Activated T-cell treated with anti-CD3 and anti-CD28 coated beads for 4 hours (primary cell): ENCODE data around the gene MIPEP.
"Not testable (repeated sequence)": the region's sequence is repeated elsewhere in the genome, so short reads cannot be mapped to it uniquely, and the experiment has no call there.

Experiments used
- DNase-seq: peaks from one replicate; pipeline ENCODE4 v3.0.0-alpha.2; 2020

Gene MIPEP

DNA sequence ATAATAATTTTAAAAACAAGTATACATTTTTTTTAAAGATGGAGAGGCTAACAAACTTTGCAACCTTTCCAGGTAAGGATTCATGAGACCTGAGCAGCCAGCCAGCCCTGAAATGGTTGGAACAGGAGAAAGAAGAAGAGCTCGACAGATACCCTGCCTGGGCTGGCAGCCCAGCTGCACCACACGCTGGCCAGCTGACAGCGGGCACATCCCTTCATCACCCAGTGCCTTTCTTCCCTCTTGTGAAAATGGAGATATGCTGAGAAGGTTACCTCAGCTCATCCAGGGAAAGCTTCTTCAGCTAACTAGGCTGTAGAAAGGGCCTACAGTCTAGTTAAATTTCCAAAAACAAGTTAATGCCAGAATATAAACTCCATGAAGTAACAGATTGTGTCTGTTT, 4.8 kb downstream of the MIPEP start:
- DNase-seq: not testable (repeated sequence)

DNA sequence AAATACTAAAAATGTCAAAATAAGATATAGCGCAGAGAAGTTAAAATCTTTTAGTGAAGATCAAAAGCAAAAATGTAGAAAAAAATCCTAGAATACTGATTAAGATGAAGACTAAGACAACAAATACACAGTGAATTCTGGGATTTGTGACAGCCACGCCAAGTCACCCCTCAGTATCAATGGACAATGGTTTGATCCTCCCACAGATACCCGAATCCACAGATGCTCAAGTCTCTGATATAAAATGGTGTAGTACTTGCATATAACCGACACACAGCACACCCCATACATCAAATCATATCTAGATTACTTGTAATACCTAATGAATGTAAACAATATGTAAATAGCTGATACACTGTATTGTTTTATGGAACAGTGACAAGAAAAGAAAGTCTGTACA, 5.9 kb downstream of the MIPEP start:
- DNase-seq: no peak

DNA sequence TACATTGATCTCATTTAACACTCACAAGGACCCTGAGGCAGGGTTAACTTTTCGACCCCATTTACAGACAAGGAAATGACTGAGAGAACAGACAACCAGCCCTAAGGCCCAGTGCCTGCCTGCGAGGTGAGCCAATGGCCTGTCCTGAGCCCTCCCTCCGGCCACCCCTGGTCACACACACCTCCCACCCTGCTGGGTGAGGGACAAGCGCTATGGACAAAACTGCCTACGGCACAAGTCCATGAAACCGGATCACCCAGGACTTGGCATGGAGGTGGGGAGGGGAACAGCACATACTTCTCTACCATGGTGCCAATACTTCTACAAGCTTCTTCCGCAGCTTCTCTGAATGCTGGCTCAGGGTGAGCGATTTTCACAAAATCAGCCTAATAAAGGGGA, 7.8 kb downstream of the MIPEP start:
- DNase-seq: not testable (repeated sequence)

GRCh38 chr13:23880493-23881401, 8.5 kb downstream of the MIPEP start:
- DNase-seq: not testable (repeated sequence)

GRCh38 chr13:23877286-23877685, 11.9 kb downstream of the MIPEP start:
- DNase-seq: no peak

- no peak for DNase-seq
Measured at GRCh38 chr13:23876265-23876664, 12.9 kb downstream of the MIPEP start.

DNA sequence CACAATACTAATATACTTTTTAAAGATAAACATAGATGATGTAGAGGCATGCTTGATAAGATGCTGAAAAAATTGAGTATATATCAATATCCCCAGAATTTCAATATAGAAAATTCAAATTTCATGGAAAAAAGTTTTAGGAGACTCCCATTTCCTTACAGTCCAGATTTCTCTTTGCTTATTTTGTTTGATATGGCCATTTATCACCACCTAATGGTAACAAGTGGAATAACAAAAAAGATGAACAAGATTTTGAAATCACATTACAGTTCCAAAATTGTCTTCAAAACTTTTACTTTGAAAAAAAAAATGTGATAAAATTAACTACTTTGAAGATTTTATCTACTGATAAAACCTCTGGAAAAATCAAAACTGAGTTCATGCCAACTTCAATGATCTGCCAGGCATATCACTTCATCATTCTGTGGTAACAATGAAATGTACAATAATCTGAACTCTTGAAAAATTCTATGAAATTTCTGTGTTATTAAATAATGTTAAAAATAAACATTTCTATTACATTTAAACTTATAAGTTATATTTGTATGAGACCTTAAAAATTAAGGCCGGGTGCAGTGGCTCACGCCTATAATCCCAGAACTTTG, 17.5 kb downstream of the MIPEP start:
- no peak for DNase-seq

- no peak for DNase-seq
Measured at GRCh38 chr13:23870356-23871140, 18.7 kb downstream of the MIPEP start.

DNA sequence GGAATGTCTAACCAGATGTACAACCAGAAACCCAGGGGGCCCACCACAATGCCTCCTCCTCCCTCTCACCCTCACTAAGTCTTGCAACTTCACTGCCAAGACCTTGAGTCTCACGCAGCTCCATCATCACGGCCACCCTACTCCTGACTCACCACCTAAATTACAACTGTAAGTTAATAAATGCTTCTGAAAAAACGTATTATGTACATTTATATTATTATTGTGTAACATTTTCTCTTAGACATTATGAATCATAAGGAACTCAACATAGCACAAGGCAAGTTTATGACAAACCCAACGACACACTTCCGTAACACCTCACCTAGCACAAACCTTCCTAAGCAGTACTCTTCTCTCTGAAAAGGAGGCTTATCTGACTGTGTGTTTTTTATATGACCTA, 20.7 kb downstream of the MIPEP start:
- no peak for DNase-seq

DNA sequence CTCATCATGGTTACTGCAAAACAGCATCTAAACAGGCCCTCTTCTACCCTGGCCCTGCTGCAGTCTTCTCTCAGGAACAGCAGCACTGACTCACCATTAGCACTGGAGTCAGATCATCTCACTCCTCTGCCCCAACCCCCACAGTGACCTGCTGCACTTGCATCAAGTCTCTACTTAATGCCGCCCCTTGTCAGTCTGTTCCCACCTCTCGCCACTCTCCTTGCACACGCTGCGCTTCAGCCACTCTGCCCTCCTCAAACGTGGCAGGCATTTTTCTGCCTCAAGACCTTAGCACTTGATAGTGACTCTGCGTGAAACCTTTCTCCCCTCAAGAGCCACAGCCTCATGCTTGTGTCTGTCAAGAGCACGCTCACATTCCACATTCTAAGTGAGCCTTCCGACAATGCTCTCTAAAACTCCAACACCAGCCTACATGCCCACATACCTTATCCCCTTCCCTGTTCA, 22.1 kb downstream of the MIPEP start:
- DNase-seq: no peak

- no peak for DNase-seq
Measured at GRCh38 chr13:23866420-23867026, 22.7 kb downstream of the MIPEP start.

DNA sequence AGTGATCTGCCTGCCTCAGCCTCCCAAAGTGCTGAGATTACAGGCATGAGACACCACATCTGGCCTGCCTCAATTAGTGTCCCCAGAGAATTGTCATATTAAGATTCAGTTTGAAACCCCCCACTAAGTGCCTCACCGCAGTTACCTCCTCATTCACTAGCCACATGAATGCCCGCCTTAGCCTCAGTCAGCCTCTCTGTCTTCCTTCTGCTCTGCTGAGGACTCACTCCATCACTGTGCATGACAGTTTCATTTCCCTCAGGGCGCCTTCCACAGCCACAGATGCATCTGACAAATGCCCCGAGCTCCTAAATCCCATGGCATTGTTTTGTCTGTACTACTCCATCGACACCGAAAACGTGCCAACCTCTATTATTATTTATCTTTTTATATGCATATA, 23.3 kb downstream of the MIPEP start:
- no peak for DNase-seq

- DNase-seq: no peak
Measured at GRCh38 chr13:23865026-23865425, 24.2 kb downstream of the MIPEP start.

- DNase-seq: no peak
Measured at GRCh38 chr13:23861310-23861709, 27.9 kb downstream of the MIPEP start.

DNA sequence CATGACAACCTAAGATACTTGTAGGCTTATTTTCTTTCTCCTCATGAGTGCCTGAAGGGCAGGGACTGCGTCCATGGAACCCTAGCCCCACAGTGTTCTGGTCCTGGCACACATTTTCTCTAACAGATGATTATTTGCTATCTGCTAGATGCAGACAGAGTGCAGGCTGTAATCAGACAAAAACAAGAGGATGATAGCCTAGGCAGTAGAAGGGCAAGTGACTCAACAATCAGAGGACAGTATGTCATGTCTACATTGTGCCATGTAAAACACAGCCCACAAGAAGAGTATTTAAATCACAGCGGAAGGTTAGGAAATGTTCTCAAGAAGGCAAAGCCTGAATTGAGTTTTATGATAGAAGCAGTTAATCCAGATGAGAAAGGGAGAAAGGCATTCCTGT, 29.3 kb downstream of the MIPEP start:
- no peak for DNase-seq

DNA sequence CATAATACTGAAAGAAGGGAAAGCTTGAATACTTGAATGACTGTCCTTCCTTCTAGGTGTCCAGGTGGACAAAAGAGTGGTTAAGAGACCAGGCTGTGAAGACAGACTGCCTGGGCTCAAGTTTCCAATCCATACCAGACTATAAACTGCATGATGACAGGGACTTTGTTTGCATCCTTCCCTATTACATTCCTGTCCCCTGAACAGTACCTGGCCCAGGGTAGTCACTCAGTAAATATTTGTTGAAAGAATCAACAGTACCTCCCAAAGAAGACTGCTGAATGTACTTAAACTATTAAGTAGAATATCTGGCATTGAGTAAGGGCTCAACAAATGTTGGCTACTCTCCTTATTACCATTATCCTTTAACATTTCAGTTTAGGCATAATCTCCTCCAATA, 29.7 kb downstream of the MIPEP start:
- DNase-seq: no peak

- no peak for DNase-seq
Measured at GRCh38 chr13:23858546-23858945, 30.7 kb downstream of the MIPEP start.

DNA sequence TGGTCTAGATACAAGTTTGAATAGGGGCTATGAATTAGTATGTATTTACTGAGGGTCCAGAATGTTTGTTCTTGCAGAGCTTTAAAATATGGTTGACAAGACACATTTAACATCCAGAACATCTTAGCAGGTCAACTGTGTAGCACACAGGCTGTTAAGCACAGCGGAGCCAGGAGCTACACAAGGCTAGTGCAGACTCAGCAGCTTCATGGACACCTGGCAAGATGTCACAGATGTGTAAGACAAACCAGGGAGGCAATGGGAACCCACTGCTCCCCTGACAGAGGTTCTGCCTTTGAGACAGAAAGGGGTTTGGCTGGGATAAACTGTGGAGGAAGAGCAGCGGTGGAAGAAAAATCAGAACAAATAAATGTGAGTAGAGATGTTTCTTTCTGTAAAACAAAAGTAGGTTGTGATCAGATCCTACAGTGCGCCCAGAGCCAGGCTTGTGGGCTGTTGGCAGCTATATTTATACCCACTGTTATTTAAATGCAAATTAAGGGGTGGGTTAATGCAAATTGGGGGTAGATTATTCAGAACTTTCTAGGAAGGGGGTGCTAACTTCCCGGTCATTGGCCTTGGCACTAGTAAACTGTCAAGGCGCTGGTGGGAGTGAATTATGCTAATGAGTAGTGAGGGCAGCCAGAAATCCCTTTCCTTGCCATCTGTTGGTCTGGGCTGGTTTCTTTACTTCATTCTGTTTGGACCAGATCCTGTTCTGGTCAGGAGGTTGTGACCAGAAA, 33.0 kb downstream of the MIPEP start:
- DNase-seq: no peak

DNA sequence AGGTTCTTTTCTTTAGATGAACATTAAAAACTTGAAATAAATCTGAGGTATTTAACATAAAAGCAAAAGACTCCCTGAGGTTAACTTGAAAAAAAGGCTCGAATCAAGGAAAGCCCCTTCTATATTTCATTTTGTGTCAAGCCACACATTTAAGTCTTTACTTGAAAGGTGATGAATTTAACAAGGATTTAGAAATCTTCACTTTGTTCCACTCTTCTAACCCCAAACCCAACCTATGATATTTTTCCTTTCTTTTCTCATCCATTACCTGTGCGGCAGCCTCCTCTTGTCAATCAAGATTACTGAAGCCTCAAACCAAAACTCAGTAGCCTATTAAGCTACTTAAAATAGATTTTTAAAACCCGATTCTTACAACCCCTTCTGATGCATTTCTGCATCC, 33.8 kb downstream of the MIPEP start:
- no peak for DNase-seq

DNA sequence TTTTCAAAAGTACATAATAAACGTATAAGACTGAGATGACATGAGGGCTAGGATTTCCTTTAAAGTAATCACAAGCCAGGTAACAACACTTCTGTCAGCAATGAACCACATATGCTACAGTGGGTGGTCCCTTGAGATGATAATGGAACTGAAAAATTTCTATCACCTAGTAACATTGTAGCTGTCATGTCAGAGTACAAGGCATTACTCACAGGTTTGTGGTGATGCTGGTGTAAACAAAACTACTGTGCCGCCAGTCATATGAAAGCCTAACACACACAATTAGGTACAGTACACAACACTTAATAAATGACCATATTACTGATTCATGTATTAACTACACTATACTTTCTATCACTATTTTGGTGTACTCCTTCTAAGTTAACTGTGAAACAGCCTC, 36.8 kb downstream of the MIPEP start:
- DNase-seq: no peak

DNA sequence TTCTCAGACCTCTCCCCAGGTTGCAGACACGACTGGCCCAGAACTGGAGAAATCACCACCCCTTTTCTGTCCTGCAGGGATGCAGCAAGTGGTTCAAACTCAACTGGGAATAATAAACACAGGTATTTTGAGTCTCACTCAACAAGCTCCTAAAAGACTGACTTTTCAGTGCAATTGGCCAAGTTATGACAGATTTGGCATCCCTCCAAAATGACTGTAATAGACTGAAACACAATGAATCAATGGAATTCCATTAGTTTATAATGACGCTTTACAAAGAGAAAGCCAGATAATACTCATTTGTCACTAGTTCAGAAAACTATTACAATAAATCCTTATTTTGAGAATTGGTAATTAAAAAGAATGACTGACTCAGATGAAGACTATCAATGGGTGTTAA, 38.1 kb downstream of the MIPEP start:
- DNase-seq: no peak

GRCh38 chr13:23850134-23850533, 39.1 kb downstream of the MIPEP start:
- DNase-seq: no peak
